ENCODE data around the gene COG1.

COG1 gene

GRCh38 chr17:73226556-73227172 is 33.8 kb downstream of the COG1 start:
- in situ Hi-C loops (cut with HindIII; ENCODE audit: low sequenced_read_pairs) = no loop called here

GRCh38 chr17:73227379-73227778 is 34.5 kb downstream of the COG1 start:
- in situ Hi-C loops (cut with HindIII; ENCODE audit: low sequenced_read_pairs) = no loop called here

- in situ Hi-C loops (cut with HindIII; ENCODE audit: low sequenced_read_pairs) = no loop called here
Observed at GRCh38 chr17:73227944-73228343, 35.1 kb downstream of the COG1 start.

GRCh38 chr17:73228748-73229236 is 35.9 kb downstream of the COG1 start:
- in situ Hi-C loops (cut with HindIII; ENCODE audit: low sequenced_read_pairs) = no loop called here

- in situ Hi-C loops (cut with HindIII; ENCODE audit: low sequenced_read_pairs) = no loop called here
Observed at GRCh38 chr17:73230088-73230487, 37.2 kb downstream of the COG1 start.

GRCh38 chr17:73231395-73231794 is 38.5 kb downstream of the COG1 start:
- in situ Hi-C loops (cut with HindIII; ENCODE audit: low sequenced_read_pairs) = no loop called here

- in situ Hi-C loops (cut with HindIII; ENCODE audit: low sequenced_read_pairs) = no loop called here
Observed at GRCh38 chr17:73231841-73232586, 39.2 kb downstream of the COG1 start.

- in situ Hi-C loops (cut with HindIII; ENCODE audit: low sequenced_read_pairs) = no loop called here
Observed at GRCh38 chr17:73232587-73233373, 39.9 kb downstream of the COG1 start.

- in situ Hi-C loops (cut with HindIII; ENCODE audit: low sequenced_read_pairs) = no loop called here
Observed at GRCh38 chr17:73234736-73235135, 41.9 kb downstream of the COG1 start.

GRCh38 chr17:73237714-73238113 is 44.9 kb downstream of the COG1 start:
- in situ Hi-C loops (cut with HindIII; ENCODE audit: low sequenced_read_pairs) = no loop called here

GRCh38 chr17:73240561-73240960 is 47.7 kb downstream of the COG1 start:
- in situ Hi-C loops (cut with HindIII; ENCODE audit: low sequenced_read_pairs) = no loop called here

- in situ Hi-C loops (cut with HindIII; ENCODE audit: low sequenced_read_pairs) = no loop called here
Observed at GRCh38 chr17:73247726-73248125, 54.9 kb downstream of the COG1 start.

- in situ Hi-C loops (cut with HindIII; ENCODE audit: low sequenced_read_pairs) = no loop called here
Observed at GRCh38 chr17:73248532-73248931, 55.7 kb downstream of the COG1 start.

GRCh38 chr17:73249700-73250099 is 56.8 kb downstream of the COG1 start:
- in situ Hi-C loops (cut with HindIII; ENCODE audit: low sequenced_read_pairs) = no loop called here

- in situ Hi-C loops (cut with HindIII; ENCODE audit: low sequenced_read_pairs) = no loop called here
Observed at GRCh38 chr17:73250851-73251640, 58.2 kb downstream of the COG1 start.

GRCh38 chr17:73251871-73252270 is 59.0 kb downstream of the COG1 start:
- in situ Hi-C loops (cut with HindIII; ENCODE audit: low sequenced_read_pairs) = no loop called here

GRCh38 chr17:73255671-73256181 is 62.9 kb downstream of the COG1 start:
- in situ Hi-C loops (cut with HindIII; ENCODE audit: low sequenced_read_pairs) = no loop called here

- in situ Hi-C loops (cut with HindIII; ENCODE audit: low sequenced_read_pairs) = no loop called here
Observed at GRCh38 chr17:73256220-73256619, 63.4 kb downstream of the COG1 start.

GRCh38 chr17:73257516-73257915 is 64.7 kb downstream of the COG1 start:
- in situ Hi-C loops (cut with HindIII; ENCODE audit: low sequenced_read_pairs) = no loop called here

Data from DLD1 (cell line).